Measurements from ENCODE around the gene LIX1.
"Not testable (repeated sequence)": the region's sequence is repeated elsewhere in the genome, so short reads cannot be mapped to it uniquely, and the experiment has no call there.

The LIX1 gene

GRCh38 chr5:97101189-97101910 lies 41.1 kb downstream of the LIX1 start:
- no peak for DNase-seq

- DNase-seq, result no peak
Observed at GRCh38 chr5:97100476-97100875, 41.9 kb downstream of the LIX1 start.

GRCh38 chr5:97098922-97099321 lies 43.5 kb downstream of the LIX1 start:
- no peak for DNase-seq

GRCh38 chr5:97097326-97098230 lies 44.8 kb downstream of the LIX1 start:
- no peak for DNase-seq

- no peak for DNase-seq
Observed at GRCh38 chr5:97096846-97097245, 45.6 kb downstream of the LIX1 start.

- DNase-seq, result no peak
Observed at GRCh38 chr5:97096191-97096590, 46.2 kb downstream of the LIX1 start.

GRCh38 chr5:97095318-97095732 lies 47.1 kb downstream of the LIX1 start:
- no peak for DNase-seq

- no peak for DNase-seq
Observed at GRCh38 chr5:97094579-97095317, 47.7 kb downstream of the LIX1 start.

- no peak for DNase-seq
Observed at GRCh38 chr5:97093193-97093592, 49.2 kb downstream of the LIX1 start.

GRCh38 chr5:97090944-97091343 lies 51.5 kb downstream of the LIX1 start:
- DNase-seq, result no peak

GRCh38 chr5:97089149-97089801 lies 53.1 kb downstream of the LIX1 start:
- DNase-seq, result no peak

- no peak for DNase-seq
Observed at GRCh38 chr5:97088774-97089148, 53.6 kb downstream of the LIX1 start.

- no peak for DNase-seq
Observed at GRCh38 chr5:97087138-97087537, 55.3 kb downstream of the LIX1 start.

- DNase-seq, result no peak
Observed at GRCh38 chr5:97085459-97086181, 56.8 kb downstream of the LIX1 start.

- DNase-seq, result not testable (repeated sequence)
Observed at GRCh38 chr5:97084782-97085458, 57.5 kb downstream of the LIX1 start.

- no peak for DNase-seq
Observed at GRCh38 chr5:97078958-97079743, 63.3 kb downstream of the LIX1 start.

GRCh38 chr5:97077246-97077645 lies 65.2 kb downstream of the LIX1 start:
- no peak for DNase-seq

GRCh38 chr5:97076098-97076497 lies 66.3 kb downstream of the LIX1 start:
- DNase-seq, result no peak

- DNase-seq, result no peak
Observed at GRCh38 chr5:97075649-97076048, 66.8 kb downstream of the LIX1 start.

- no peak for DNase-seq
Observed at GRCh38 chr5:97074859-97075489, 67.4 kb downstream of the LIX1 start.
